Activated CD4-positive, CD25-positive, alpha-beta regulatory T cell (primary cell): Measurements from ENCODE around the gene PLCB2.
A peak's percentile ranks its signal among the peaks of the same experiment; 100 is the strongest.

Experiments used
- DNase-seq, 4 experiments: peaks; one replicate each; lab custom pipeline; 2025; lab: John Stamatoyannopoulos, UW

PLCB2 gene, protein sequence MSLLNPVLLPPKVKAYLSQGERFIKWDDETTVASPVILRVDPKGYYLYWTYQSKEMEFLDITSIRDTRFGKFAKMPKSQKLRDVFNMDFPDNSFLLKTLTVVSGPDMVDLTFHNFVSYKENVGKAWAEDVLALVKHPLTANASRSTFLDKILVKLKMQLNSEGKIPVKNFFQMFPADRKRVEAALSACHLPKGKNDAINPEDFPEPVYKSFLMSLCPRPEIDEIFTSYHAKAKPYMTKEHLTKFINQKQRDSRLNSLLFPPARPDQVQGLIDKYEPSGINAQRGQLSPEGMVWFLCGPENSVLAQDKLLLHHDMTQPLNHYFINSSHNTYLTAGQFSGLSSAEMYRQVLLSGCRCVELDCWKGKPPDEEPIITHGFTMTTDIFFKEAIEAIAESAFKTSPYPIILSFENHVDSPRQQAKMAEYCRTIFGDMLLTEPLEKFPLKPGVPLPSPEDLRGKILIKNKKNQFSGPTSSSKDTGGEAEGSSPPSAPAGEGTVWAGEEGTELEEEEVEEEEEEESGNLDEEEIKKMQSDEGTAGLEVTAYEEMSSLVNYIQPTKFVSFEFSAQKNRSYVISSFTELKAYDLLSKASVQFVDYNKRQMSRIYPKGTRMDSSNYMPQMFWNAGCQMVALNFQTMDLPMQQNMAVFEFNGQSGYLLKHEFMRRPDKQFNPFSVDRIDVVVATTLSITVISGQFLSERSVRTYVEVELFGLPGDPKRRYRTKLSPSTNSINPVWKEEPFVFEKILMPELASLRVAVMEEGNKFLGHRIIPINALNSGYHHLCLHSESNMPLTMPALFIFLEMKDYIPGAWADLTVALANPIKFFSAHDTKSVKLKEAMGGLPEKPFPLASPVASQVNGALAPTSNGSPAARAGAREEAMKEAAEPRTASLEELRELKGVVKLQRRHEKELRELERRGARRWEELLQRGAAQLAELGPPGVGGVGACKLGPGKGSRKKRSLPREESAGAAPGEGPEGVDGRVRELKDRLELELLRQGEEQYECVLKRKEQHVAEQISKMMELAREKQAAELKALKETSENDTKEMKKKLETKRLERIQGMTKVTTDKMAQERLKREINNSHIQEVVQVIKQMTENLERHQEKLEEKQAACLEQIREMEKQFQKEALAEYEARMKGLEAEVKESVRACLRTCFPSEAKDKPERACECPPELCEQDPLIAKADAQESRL

DNA sequence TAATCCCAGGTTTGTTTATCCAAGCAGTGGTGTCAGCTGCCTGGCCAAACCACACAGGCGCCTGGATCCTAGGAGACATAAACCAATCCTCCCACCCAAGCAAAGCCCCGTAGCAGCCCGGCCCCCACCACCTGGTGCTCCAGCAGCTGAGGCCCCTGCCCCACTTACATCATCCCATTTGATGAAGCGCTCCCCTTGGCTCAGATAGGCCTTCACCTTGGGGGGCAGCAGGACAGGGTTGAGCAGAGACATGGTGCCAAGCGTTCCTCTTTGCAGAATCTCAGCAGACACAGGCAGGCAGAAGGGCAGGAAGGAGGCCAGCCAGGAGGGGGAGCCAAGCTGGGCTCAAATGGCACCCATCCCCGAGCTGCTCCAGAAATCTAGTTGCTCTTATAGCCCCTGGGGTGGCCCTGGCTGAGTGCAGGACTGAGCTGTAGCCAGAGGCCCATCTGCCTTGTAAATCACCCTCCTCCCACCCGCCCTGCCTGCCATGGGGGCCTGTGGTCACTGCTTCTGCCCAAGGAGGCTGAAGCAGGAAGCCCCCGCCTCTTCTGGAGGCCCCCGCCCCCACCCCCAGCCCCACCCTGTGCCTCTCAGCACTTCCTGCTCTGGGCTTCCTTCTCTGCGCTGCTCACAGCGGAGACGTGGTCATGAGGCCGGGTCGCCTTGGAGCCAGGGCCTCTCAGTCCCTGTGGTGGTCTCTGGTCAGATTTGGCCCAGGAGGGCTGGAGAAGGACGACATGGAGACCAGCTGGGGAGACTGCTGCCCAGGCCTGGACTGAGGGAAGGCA lies at the start of gene PLCB2:
Gene PLCB2 (minus strand): TSS at position 515 of the 791 bp plus-strand sequence. CDS start 263 bp downstream, at position 252.
- peak; percentile 20 to 65 (median 44) for DNase-seq

DNA sequence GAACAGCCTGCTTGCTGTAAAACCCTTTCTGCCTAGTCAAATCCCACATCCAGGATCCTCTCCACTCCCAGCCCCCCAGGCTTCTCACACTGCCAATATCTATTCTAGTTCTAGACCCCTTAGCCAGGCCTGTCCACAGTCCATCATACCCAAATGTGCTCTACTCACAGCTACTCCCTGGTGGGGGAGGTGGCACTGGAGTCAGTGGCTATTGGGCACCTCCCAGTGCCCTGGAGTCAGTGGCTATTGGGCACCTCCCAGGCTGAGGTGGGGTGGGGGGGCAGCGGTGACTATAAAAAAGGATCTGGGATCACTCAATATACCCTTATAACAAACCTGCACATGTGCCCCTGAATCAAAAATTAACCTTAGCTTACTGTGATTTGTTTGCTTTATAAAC lies 49.5 kb upstream of the PLCB2 start:
- no peak for DNase-seq

GRCh38 chr15:40355976-40356585 lies 48.3 kb upstream of the PLCB2 start:
- no peak for DNase-seq

GRCh38 chr15:40354408-40355171 lies 46.9 kb upstream of the PLCB2 start:
- DNase-seq, result no peak

DNA sequence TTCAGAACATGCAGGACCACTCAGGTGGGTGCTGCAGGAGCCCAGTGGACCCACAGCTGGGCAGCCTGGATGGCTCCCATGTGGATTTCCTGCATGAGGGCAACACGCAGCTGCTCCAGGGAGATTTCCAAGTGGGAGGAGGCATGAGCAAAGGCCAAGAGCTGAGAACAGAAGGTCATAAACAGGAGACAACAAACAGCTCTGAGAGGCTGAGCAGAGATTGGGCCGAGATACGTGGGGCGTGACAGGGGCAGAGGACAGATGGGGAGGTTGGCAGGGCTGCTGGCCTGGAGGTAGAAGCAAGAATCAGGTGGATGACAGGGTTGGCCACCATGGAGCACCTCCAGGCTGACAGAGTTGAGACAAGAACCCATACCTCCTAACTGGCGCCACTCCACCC lies 46.0 kb upstream of the PLCB2 start:
- no peak for DNase-seq

- no peak for DNase-seq
These were observed 44.7 kb upstream of the PLCB2 start for GRCh38 chr15:40352281-40352901.

DNA sequence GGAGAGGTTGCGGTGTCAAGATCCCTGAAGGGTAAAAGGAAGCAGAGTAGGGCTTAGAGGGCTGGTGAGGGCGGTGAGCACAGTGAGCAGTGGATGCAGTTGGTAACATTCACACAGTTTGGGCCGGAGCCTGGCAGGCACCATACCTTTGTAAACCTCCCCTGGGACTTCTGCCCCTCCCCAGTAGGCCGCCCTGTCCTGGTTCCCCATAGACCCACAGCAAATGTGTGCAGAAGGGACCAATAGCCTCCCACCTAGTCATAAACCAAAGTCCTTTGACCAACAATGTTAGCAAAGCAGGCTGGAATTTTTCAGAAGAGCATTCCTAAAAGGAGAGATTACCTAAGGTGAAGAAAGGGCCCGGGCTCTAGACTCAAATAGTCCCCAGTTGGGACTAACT lies 41.4 kb upstream of the PLCB2 start:
- DNase-seq, result no peak

- DNase-seq, result no peak
These were observed 40.7 kb upstream of the PLCB2 start for GRCh38 chr15:40348474-40348870.

DNA sequence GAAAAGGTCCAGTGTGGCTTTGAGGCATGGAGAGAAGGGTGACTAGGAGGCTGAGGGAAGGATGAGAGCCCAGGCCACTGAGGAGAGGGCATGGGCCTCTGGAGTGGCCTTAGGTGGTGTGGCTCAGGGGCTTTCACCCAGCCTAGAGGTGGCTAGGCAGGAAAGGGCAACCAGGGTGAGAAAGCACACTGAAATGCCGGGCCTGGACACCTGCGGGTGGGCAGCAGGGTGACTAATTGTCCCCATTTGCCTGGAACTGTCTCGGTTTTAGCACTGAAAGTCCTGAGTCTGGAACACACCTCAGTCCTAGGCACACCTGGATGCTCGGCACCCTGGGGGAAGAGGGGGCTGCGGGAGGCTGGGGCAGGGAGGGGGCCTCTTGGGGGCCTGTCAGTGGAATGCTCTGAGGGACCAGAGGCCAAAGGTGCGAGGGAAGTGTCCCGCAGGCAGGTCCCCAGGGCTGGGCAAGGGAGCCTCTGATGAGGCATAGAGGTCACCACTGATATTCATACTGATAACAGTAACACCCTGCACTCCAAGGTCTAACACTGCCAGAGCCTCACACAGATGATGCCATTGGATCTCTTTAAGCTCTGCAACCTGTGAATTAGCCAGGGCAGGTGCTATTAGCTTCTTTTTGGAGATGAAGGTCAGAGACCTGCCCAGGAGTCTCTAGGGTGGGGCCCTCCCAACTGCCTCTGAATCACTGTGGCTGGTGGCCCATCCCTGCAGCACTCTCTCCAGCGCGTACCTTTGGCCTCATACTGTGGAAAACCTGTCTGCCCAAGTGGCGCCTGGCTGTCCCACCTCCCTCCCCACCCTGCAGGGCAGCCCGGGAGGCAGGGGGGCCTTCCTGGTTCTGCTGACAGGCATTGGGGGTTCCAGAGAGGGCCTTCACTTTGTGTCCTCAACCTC lies 40.1 kb upstream of the PLCB2 start:
- DNase-seq, result no peak

DNA sequence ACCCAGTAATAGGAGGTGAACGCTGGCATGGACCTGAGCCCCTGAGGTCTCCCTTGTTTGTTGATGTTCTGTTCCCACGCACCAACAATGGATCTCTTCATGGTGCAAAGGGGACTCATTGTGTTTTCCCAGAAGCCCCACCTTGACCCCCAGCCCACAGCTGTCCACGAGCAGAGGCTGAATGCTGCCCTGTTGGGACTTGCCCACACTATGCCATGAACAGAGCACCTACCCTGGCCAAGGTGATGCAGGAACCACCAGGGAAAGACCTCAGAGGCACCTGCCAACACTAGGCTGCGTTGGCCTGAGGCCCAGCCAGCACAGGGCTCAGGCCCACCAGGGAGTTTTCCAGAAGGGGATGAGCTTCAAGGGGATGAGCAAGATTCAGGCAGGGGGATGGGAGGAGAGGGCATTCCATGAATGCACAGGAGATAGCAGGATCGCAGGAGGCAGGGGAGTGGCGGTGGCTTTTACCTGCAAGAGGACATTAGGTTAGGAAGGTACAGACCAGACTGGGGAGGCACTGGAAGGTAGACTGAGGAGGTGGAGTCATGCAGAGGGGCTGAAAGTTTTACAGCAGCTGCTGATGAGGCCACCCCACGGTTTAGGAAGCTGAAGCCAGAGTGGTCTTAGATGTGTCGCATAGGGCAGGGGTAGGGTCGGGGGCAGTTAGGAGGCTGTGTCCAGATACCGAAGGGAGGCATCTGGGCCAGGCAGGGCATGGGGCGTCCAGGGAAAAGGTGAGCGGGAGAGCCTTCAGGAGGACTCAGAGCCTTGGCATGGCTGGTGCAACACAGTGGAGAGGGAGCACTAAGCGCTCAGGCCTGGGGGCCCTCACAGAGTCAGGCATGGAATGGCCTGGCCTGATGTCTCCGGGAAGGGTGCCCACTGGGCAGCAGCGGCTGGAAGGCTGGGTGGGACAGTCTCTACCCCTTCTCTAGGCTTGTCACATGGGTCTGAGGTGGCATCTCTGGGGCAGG lies 39.1 kb upstream of the PLCB2 start:
- no peak for DNase-seq

DNA sequence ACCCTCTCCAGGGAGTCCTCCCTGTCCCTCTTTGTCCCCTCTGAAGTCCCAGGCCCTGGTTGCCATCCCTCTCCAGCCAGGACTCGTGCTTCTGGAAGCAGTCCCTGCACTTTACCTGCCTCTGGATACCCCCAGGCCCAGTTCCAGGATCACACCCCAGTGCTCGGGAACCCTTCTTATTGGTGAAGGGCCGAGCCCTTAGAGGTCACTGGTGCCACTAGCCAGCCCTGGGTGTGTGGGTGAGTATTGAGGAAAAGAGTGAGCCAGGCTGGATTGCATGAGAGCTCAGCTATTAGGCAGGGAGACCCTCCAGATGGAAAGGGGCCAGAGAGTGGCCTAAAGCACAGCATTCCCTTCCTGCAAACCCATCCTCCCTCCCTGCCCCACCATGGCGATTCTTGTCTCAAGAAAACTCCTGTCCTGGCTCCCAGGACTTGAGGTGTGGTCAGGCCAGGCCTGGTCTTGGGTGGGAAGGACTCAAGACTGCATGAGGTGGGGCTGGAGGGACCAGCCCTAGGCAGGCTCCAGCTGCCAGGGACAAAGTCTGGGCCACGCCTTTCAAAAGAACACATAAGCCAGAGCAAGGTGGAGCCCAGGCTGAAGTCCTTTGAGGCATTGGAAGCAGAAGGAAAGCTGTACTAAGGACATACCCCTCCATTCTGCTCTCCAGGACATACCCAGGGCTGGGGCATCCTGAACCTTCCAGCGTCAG lies 38.3 kb upstream of the PLCB2 start:
- no peak for DNase-seq

DNA sequence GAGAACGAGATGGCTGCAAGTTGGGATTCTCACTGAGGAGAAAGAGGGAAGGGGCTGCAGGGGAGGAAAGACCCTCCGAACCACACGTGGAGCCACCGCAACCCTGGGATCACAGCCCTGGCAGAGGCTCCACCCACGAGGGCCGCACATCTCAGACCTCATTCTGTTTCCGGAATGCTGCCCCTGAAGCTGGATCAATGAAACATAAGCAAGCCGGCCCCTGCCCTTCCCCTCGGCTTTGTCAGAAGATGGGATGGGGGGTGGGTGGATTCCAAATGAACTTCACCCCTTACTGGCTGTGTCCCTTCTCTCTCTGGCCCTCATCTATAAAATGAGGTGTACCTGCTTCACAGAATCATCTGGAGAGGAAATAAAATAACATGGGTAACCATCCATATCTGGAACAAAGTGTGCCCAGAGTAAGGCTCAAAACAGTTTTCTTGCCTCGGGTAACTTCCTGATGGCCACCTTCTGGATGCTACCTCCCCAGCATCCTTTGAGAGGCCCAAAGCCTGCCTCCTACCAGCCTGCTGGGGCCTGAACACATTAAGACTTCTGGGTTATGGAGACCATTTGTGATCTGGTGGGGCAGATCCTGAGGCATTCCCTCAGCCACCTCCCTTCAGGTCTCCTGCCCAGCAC lies 37.6 kb upstream of the PLCB2 start:
- DNase-seq, result no peak

DNA sequence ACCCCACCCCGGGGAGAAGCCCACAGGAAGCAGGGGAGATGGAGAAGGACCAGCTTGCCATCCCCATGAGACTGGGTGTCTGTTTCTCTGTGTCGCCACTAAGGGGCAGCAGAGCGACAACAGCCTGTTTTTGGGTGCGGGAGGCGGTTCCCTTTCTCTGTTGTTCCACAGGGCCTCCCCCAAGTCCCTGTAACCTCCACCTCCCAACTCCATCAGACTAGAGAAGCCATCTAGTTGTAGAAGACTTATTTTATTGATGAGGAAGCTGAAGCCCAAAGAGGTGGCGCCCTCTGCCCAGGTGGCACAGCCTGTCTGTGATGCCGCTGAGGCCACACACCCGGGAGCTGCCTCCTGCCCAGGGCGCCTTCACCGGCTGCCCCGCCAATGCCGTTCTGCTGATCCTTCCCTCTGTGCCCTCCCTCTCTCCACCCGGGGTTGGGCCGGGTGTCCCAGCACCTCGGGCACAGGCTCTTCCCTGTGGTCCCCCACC lies 36.9 kb upstream of the PLCB2 start:
- peak; percentile 40 to 48 (median 42) for DNase-seq

DNA sequence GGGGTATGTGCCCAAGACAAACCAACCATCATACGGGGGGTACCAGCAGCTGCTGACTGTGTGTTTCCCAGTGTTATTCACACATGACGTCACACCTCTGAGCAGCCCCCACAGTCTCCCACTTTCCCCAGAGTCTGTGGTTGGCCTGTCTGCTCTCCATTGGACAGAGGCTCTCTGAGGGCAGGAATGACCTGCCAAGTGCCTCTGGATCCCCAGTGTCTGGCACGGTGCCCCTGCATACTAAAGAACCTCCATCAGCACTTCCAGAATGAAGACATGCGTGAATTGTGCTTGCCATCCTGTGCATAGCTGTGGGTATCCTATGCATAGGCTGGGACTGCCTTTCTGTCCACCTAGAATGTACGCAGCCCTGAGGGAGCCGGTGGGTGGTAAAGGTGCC lies 36.5 kb upstream of the PLCB2 start:
- DNase-seq, result no peak

DNA sequence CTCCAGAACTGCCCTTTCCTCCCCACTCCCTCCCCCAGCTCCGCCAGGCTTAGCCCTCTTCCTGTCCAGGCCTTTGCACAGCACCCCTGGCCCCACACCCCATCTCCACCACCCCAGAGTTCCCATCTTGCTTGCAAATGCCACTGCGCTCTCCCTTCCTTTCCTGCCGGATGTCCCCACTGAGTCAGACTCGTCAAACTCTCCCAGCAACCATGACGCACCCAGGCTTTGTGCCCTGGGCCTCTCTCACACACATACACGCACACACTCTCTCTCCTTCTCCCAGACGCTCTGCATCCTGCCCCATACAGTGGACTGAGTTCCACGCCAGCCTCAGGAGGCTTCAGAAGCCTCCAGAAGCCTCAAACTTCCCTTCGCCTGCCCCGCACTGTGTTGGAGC lies 35.8 kb upstream of the PLCB2 start:
- no peak for DNase-seq
